ENCODE measurements around the gene MS4A1. TPM values are rescaled to one million over a fixed set of nuclear protein-coding genes. Genes with fewer than 3 reads are reported as not detected.

Gene MS4A1
- polyA plus RNA-seq, 3 donors, result 0.88 to 8.0 (median 1.3) TPM

- peaks cover 0 to 2% of the 10 kb centered on the region in 2 donors for H3K27me3 ChIP-seq (ENCODE audit: control insufficient read depth in 2 of 2, insufficient read depth in 2 of 2, low read length in 2 of 2)
- H3K36me3 Mint-ChIP-seq, result peaks cover 0 to 2% of the 10 kb centered on the region in 2 donors
- no peaks in the 10 kb centered on the region for H3K36me3 ChIP-seq (replicated peaks in 1 of 2; ENCODE audit: control insufficient read depth in 1 of 2, insufficient read depth in 2 of 2, low read length in 2 of 2)
- peaks cover 0 to 4% (median 1%) of the 10 kb centered on the region in 3 donors for H3K27me3 Mint-ChIP-seq (ENCODE audit: low read depth in 3 of 3)
- H3K4me3 Mint-ChIP-seq, result no peak overlapping the region
- TF ChIP-seq CTCF (IDR thresholded peaks at IDR 0.05), result no peak
- H3K9me3 Mint-ChIP-seq, result peaks cover 0 to 5% (median 0%) of the 10 kb centered on the region in 7 donors
- H3K4me1 ChIP-seq (ENCODE audit: control insufficient read depth in 1 of 2, insufficient read depth in 2 of 2, low read length in 2 of 2), result peaks cover 11 to 15% of the 10 kb centered on the region in 2 donors
- no peak overlapping the region for H3K27ac ChIP-seq (ENCODE audit: low read depth in 1 of 2, low read length in 2 of 2)
- 94% methylated on average over 2 of the region's 3 CpGs for WGBS (ENCODE audit: insufficient coverage)
- no peaks in the 10 kb centered on the region for H4K20me1 ChIP-seq (ENCODE audit: insufficient read depth, low read length)
- no peak overlapping the region for H3K4me2 ChIP-seq (replicated peaks; ENCODE audit: extremely low read depth, low read length, poor library complexity, severe bottlenecking)
- H3K4me3 ChIP-seq (replicated peaks in 1 of 3; ENCODE audit: low read depth in 2 of 3, low read length in 3 of 3), result no peak overlapping the region
- DNase-seq, result no peak
- H3K27ac Mint-ChIP-seq, result no peak overlapping the region
- no peak overlapping the region for H3K9ac ChIP-seq (ENCODE audit: insufficient read depth, low read length, poor library complexity, severe bottlenecking)
- no peaks in the 10 kb centered on the region for H3K9me3 ChIP-seq (replicated peaks in 1 of 2; ENCODE audit: control insufficient read depth in 1 of 2, insufficient read depth in 1 of 2, low read length in 2 of 2)
- peaks cover 18% of the 10 kb centered on the region for H3K4me1 Mint-ChIP-seq
- no peak overlapping the region for H2AFZ ChIP-seq (ENCODE audit: insufficient read depth, low read depth, low read length, poor library complexity, severe bottlenecking)
- no peaks in the 10 kb centered on the region for H3K79me2 ChIP-seq (ENCODE audit: insufficient read depth, low read length)
- intact Hi-C loops (cut with micrococcal nuclease), result no loop called here
Observed at GRCh38 chr11:60500276-60500910, 44.7 kb downstream of the MS4A1 start.

- H3K4me3 Mint-ChIP-seq, result no peak overlapping the region
- no peaks in the 10 kb centered on the region for H3K36me3 ChIP-seq (replicated peaks in 1 of 2; ENCODE audit: control insufficient read depth in 1 of 2, insufficient read depth in 2 of 2, low read length in 2 of 2)
- no peak for TF ChIP-seq CTCF (IDR thresholded peaks at IDR 0.05)
- H3K27ac ChIP-seq (ENCODE audit: low read depth in 1 of 2, low read length in 2 of 2), result no peak overlapping the region
- H3K4me1 Mint-ChIP-seq, result peaks cover 18% of the 10 kb centered on the region
- no peaks in the 10 kb centered on the region for H3K79me2 ChIP-seq (ENCODE audit: insufficient read depth, low read length)
- intact Hi-C loops (cut with micrococcal nuclease), result no loop called here
- H3K27me3 Mint-ChIP-seq (ENCODE audit: low read depth in 3 of 3), result peaks cover 0 to 3% (median 0%) of the 10 kb centered on the region in 3 donors
- H3K27ac Mint-ChIP-seq, result peak overlapping the region in 1 of 7 donors; percentile 57
- H3K27me3 ChIP-seq (ENCODE audit: control insufficient read depth in 2 of 2, insufficient read depth in 2 of 2, low read length in 2 of 2), result no peaks in the 10 kb centered on the region
- H3K9me3 Mint-ChIP-seq, result peaks cover 0 to 5% (median 0%) of the 10 kb centered on the region in 7 donors
- no peak for DNase-seq
- WGBS (ENCODE audit: insufficient coverage), result no CpG with 5 or more reads among the region's 3 CpGs
- H3K9me3 ChIP-seq (replicated peaks in 1 of 2; ENCODE audit: control insufficient read depth in 1 of 2, insufficient read depth in 1 of 2, low read length in 2 of 2), result no peaks in the 10 kb centered on the region
- H3K4me3 ChIP-seq (replicated peaks in 1 of 3; ENCODE audit: low read depth in 2 of 3, low read length in 3 of 3), result no peak overlapping the region
- no peak overlapping the region for H3K4me2 ChIP-seq (replicated peaks; ENCODE audit: extremely low read depth, low read length, poor library complexity, severe bottlenecking)
- H3K4me1 ChIP-seq (ENCODE audit: control insufficient read depth in 1 of 2, insufficient read depth in 2 of 2, low read length in 2 of 2), result peaks cover 11 to 15% of the 10 kb centered on the region in 2 donors
- H4K20me1 ChIP-seq (ENCODE audit: insufficient read depth, low read length), result no peaks in the 10 kb centered on the region
- H3K36me3 Mint-ChIP-seq, result peaks cover 0 to 2% of the 10 kb centered on the region in 2 donors
- no peak overlapping the region for H3K9ac ChIP-seq (ENCODE audit: insufficient read depth, low read length, poor library complexity, severe bottlenecking)
- no peak overlapping the region for H2AFZ ChIP-seq (ENCODE audit: insufficient read depth, low read depth, low read length, poor library complexity, severe bottlenecking)
Observed at GRCh38 chr11:60502221-60502775, 46.7 kb downstream of the MS4A1 start.

Measured in CD14-positive monocyte (primary cell).